Measurements from ENCODE around the gene BANP.
"Not testable (repeated sequence)": the region's sequence is repeated elsewhere in the genome, so short reads cannot be mapped to it uniquely, and the experiment has no call there.

Gene BANP

GRCh38 chr16:88103011-88103410 is 151.8 kb downstream of the BANP start:
- DNase-seq (ENCODE audit: low read depth in 2 of 2) = no peak

GRCh38 chr16:88103581-88104188 is 152.5 kb downstream of the BANP start:
- DNase-seq (ENCODE audit: low read depth in 2 of 2) = no peak

GRCh38 chr16:88104363-88104762 is 153.1 kb downstream of the BANP start:
- DNase-seq (ENCODE audit: low read depth in 2 of 2) = not testable (repeated sequence)

- DNase-seq (ENCODE audit: low read depth in 2 of 2) = not testable (repeated sequence)
Observed at GRCh38 chr16:88105574-88106140, 154.4 kb downstream of the BANP start.

GRCh38 chr16:88106566-88106965 is 155.3 kb downstream of the BANP start:
- DNase-seq (ENCODE audit: low read depth in 2 of 2) = not testable (repeated sequence)

- no peak for DNase-seq (ENCODE audit: low read depth in 2 of 2)
Observed at GRCh38 chr16:88108762-88109161, 157.5 kb downstream of the BANP start.

GRCh38 chr16:88109726-88110621 is 158.7 kb downstream of the BANP start:
- DNase-seq (ENCODE audit: low read depth in 2 of 2) = not testable (repeated sequence)

- DNase-seq (ENCODE audit: low read depth in 2 of 2) = not testable (repeated sequence)
Observed at GRCh38 chr16:88110875-88111494, 159.8 kb downstream of the BANP start.

GRCh38 chr16:88111976-88112375 is 160.7 kb downstream of the BANP start:
- DNase-seq (ENCODE audit: low read depth in 2 of 2) = not testable (repeated sequence)

- DNase-seq (ENCODE audit: low read depth in 2 of 2) = no peak
Observed at GRCh38 chr16:88113545-88114045, 162.4 kb downstream of the BANP start.

- DNase-seq (ENCODE audit: low read depth in 2 of 2) = not testable (repeated sequence)
Observed at GRCh38 chr16:88114541-88115228, 163.5 kb downstream of the BANP start.

- DNase-seq (ENCODE audit: low read depth in 2 of 2) = no peak
Observed at GRCh38 chr16:88116121-88116520, 164.9 kb downstream of the BANP start.

- no peak for DNase-seq (ENCODE audit: low read depth in 2 of 2)
Observed at GRCh38 chr16:88117476-88117868, 166.2 kb downstream of the BANP start.

GRCh38 chr16:88118376-88118775 is 167.1 kb downstream of the BANP start:
- no peak for DNase-seq (ENCODE audit: low read depth in 2 of 2)

- DNase-seq (ENCODE audit: low read depth in 2 of 2) = not testable (repeated sequence)
Observed at GRCh38 chr16:88118852-88119741, 167.9 kb downstream of the BANP start.

GRCh38 chr16:88119881-88120751 is 168.9 kb downstream of the BANP start:
- DNase-seq (ENCODE audit: low read depth in 2 of 2) = not testable (repeated sequence)

GRCh38 chr16:88120812-88121211 is 169.6 kb downstream of the BANP start:
- no peak for DNase-seq (ENCODE audit: low read depth in 2 of 2)

GRCh38 chr16:88121391-88121790 is 170.2 kb downstream of the BANP start:
- not testable (repeated sequence) for DNase-seq (ENCODE audit: low read depth in 2 of 2)

- no peak for DNase-seq (ENCODE audit: low read depth in 2 of 2)
Observed at GRCh38 chr16:88121886-88122580, 170.8 kb downstream of the BANP start.
